ENCODE measurements around the gene CREB3L4. TPM values are rescaled to one million over a fixed set of nuclear protein-coding genes. Genes with fewer than 3 reads are reported as not detected.
"Not testable (repeated sequence)": the region's sequence is repeated elsewhere in the genome, so short reads cannot be mapped to it uniquely, and the experiment has no call there.

CREB3L4 gene
- total RNA-seq, 1 donor from 2014 or later = 13.9 TPM

DNA sequence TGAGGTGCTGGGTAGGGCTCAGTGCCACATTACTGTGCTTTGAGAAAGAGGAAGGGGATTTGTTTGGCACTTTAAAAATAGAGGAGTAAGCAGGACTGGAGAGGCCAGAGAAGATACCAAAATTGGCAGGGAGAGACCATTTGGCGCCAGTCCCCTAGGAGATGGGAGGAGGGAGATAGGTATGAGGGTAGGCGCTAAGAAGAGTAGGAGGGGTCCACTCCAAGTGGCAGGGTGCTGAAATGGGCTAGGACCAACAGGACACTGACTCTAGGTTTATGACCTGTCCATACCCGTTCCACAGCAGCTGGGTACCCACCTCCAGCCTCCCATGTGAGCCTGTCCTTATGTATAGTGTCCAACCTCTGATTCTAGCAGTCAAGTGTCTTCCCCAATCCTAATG is 8.2 kb upstream of the CREB3L4 start:
- no peak for DNase-seq (ENCODE audit: low spot score)

DNA sequence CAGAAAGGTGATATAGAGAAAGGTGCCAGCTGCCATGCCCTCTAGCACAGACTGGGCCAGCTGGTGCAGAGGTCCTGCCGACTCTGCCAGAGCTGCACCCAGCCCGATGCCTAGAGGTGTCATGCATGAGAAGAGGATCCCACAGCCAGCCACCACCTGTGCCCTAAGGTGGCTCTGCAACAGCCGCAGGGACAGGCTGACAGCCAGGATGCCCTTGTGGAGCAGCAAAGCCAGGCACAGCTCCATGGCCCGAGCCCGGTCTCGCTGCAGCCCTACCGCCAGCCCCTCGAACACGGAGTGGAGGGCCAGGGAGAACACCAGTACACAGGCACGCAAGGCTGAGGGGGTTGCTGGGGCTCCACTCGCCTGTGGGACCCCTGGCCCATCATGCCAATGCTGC is 7.5 kb upstream of the CREB3L4 start:
- DNase-seq (ENCODE audit: low spot score) = no peak

- DNase-seq (ENCODE audit: low spot score) = no peak
These were observed 6.3 kb upstream of the CREB3L4 start for GRCh38 chr1:153961421-153961820.

GRCh38 chr1:153962088-153963029 is 5.3 kb upstream of the CREB3L4 start:
- no peak for DNase-seq (ENCODE audit: low spot score)

DNA sequence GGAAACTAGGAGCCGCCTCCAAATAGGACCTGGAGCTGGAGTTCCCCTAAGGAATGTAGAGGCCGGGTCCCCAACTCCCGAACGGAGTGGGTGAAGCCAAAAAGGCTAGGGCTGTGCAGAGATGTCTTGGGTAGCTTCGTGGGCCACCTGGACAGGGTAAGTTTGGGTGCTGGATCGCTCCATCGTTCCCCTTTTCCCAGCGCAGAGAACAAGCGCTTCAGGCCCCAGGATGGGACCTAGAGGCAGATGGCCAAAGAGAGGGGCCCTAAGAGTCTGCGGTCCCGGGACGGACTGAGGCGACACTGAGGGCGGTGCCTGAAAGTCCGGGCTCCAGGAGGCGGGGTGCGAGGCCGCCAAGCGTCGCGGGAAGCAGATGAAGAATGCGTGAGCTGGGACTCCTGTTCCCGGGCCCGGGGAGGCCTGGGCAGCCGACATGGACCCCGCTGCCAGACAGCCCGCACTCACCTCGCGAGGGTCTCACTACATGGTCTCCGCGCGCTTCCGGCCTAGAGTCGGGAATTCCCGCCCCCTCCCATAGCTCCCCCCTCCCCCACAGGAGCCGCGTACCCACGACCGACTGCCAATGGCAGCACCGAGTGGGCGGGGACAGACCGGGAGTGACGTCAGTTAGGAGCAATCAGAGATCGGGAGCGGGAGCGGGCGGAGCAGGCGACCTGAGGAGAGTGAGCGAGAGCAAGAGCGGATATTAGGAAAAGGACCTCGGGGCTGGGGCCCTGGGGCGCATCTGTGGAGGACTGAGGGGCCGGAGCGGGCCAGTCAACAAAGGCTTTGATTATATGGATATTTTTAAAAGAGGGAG is 4.5 kb upstream of the CREB3L4 start, which contains the start of gene SLC39A1:
Gene SLC39A1 (minus strand): TSS at position 508 of the 820 bp plus-strand sequence. CDS start 822 bp downstream, outside the sequence.
- peak; percentile 100 for DNase-seq (ENCODE audit: low spot score)

DNA sequence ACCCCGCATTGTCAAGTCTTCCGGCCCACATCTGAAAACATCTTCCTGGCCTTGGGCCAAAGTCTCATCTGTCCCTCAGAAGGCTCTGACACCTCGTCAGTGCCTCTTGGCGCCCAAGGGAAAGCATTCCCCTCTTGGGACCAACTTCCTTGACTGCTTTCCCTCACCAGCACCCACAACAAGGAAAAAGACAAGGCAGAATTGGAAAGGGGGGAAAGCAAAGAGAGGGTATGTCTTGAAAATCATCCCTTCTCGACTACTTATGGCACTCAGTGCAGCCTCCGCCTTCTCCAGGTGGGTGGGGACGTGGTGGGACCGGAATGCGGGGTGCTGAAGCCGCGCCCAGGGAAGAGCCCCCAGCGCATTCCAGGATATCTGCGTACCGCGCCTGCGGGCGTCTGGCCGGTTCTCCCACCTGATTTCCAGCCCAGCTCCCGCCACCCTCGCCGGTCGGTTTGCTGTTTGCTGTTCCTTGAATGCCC is 3.8 kb upstream of the CREB3L4 start:
- no peak for DNase-seq (ENCODE audit: low spot score)

DNA sequence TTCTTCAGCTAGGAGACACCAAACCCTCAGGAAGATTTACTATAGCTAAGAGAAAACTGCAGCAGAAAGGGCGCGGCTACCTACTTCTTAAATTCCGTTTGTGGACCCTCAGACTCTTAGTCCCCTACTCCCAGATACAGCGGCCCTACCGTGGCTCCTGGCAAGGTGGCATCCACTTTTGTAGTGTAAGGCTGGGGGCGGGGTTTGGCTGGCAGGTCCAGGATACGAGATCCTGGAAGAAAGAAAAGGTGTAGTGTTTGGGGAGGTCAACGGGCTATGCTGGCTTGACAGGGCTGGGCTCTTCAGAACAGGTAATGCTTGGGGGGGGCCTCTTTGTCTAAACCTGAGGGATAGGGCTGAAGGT is 280 bp downstream of the CREB3L4 start:
- no peak for DNase-seq (ENCODE audit: low spot score)

- DNase-seq (ENCODE audit: low spot score) = no peak
These were observed 706 bp downstream of the CREB3L4 start for GRCh38 chr1:153968408-153968807.

DNA sequence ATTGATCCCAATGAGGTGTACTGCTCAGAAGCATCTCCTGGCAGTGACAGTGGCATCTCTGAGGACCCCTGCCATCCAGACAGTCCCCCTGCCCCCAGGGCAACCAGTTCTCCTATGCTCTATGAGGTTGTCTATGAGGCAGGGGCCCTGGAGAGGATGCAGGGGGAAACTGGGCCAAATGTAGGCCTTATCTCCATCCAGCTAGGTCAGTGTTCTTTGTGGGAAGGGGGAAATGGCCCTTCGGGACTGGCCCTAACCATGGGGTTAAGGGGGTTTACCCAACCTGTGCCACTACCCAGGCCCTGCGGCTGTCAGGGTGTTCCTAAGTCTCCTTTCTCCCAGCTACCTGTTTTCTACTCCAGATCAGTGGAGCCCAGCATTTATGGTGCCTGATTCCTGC is 1.3 kb downstream of the CREB3L4 start:
- no peak for DNase-seq (ENCODE audit: low spot score)

DNA sequence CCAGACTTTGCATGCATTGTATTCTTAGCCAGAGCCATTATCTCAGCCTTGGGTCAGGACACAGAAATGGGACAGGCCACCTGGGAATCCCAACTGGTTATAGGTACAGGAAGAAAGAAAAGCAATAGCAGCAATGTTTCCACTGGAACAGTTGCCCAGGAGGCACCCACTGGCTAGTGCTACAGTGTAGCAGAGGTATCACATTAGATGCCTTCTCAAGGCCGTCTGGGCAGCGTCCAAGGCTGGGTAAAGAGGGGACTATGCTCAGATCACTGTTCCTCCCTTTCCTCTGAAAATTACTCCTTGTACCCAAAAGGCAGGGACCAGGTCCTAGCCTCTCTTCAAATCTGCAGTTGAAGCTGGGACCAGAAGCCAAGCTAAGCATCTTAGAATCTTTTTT is 2.6 kb downstream of the CREB3L4 start:
- DNase-seq (ENCODE audit: low spot score) = no peak

GRCh38 chr1:153973071-153973470 is 5.4 kb downstream of the CREB3L4 start:
- no peak for DNase-seq (ENCODE audit: low spot score)

GRCh38 chr1:153973525-153973924 is 5.8 kb downstream of the CREB3L4 start:
- DNase-seq (ENCODE audit: low spot score) = no peak

DNA sequence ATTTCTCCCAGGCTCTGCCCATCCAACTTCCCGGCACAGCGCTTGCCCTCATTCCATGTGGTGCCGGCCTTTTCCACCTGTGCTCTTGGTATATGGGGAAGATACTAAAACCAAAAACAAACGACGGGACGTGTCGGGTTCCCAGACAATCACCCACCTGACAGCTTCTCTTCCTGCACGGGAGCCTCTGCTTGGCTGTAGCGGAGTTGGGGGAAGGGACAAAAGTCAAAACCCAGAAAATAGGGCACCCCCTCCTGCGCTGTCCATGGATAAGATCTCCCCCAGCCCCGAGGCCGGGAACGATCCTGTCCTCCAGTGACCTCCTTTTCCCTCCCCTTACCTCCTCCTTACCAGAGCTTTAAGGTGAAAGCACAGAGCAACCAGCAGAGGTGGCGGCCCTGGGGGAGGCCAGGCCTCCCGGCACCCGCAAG is 9.1 kb downstream of the CREB3L4 start:
- DNase-seq (ENCODE audit: low spot score) = no peak

- peak; percentile 90 for DNase-seq (ENCODE audit: low spot score)
These were observed 9.8 kb downstream of the CREB3L4 start, which contains the start of gene JTB for GRCh38 chr1:153977250-153978240. JTB (minus strand) TSS chr1:153977674; CDS start chr1:153977252, 422 bp downstream.

DNA sequence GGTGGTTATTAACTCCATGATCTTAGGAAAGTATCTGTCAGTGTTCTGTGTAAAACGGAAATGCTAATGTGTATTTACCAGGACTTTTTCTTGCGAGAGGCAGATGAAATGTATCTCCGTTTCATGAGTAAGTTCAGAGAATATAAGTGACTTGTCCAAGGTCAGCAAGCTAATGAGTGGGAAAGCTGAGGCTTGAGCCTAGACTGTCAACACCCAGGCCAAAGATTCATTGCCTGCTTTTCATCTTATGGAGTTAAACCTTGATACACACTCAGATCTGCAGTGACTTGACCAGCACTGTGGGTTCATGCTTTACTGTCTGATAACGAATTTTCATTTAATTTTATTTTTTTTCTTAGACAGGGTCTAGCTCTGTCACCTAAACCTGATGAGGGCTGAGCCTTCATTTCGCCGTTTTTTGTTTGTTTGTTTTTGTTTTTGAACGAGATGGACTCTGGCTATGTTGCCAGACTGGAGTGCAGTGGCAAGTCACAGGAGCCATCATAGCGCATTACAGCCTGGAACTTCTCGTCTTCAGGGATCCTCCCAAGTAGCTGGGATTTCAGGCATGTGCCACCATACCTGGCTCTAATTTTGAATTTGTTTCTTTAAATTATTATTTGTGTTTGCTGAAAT is 10.7 kb downstream of the CREB3L4 start:
- no peak for DNase-seq (ENCODE audit: low spot score)

- not testable (repeated sequence) for DNase-seq (ENCODE audit: low spot score)
These were observed 11.4 kb downstream of the CREB3L4 start for GRCh38 chr1:153979091-153979490.

- DNase-seq (ENCODE audit: low spot score) = not testable (repeated sequence)
These were observed 14.0 kb downstream of the CREB3L4 start for GRCh38 chr1:153981735-153982134.

- DNase-seq (ENCODE audit: low spot score) = no peak
These were observed 16.6 kb downstream of the CREB3L4 start for GRCh38 chr1:153984123-153984894.

- DNase-seq (ENCODE audit: low spot score) = no peak
These were observed 17.7 kb downstream of the CREB3L4 start for GRCh38 chr1:153985341-153985912.

Measured in ureter (tissue), 1 donor.